Measurements from ENCODE around the gene STRADA. TPM values are rescaled to one million over a fixed set of nuclear protein-coding genes. Genes with fewer than 3 reads are reported as not detected.
A peak's percentile ranks its signal among the peaks of the same experiment; 100 is the strongest.

Gene STRADA
- total RNA-seq, 4 donors from 2014 or later: 14.2 to 52.8 (median 40.4) TPM

DNA sequence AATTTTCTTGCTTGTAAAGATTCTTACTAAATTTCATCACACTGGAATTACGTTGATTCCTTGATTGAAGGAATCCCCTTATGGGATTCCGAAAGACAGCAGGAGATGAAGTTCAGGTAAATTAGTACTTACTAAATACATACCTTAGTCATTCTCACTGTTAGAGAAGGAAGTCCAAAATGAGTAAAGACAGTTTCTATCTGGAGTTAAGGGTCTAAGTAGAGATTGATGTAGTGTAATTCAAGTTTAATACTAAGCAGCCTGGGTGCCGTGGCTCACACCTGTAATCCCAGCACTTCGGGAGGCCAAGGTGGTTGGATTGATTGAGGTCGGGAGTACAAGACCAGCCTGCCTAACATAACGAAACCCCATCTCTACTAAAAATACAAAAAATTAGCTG lies 41.9 kb upstream of the STRADA start:
- TF ChIP-seq CTCF (IDR thresholded peaks at IDR 0.05) (no peak), POLR2A (IDR thresholded peaks at IDR 0.05) (no peak)
- no peak for DNase-seq
- Histone ChIP-seq H3K4me3 (no peak overlapping the region), H3K36me3 (peaks cover 0 to 43% (median 0%) of the 10 kb centered on the region in 3 donors), H3K27ac (no peak overlapping the region), H3K9me3 (no peaks in the 10 kb centered on the region), H3K27me3 (no peaks in the 10 kb centered on the region), H3K4me1 (peaks cover 0 to 11% (median 0%) of the 10 kb centered on the region in 4 donors)

- peaks cover 0 to 22% (median under 1%) of the 10 kb centered on the region in 4 donors for H3K4me1 ChIP-seq
Observed at GRCh38 chr17:63780928-63781327, 39.3 kb upstream of the STRADA start.

GRCh38 chr17:63780507-63780906 lies 38.9 kb upstream of the STRADA start:
- H3K9me3 ChIP-seq: no peaks in the 10 kb centered on the region
- H3K4me1 ChIP-seq: peaks cover 0 to 26% (median 3%) of the 10 kb centered on the region in 4 donors
- TF ChIP-seq CTCF (IDR thresholded peaks at IDR 0.05): no peak
- TF ChIP-seq POLR2A (IDR thresholded peaks at IDR 0.05): no peak
- peaks cover 0 to 32% (median 0%) of the 10 kb centered on the region in 3 donors for H3K36me3 ChIP-seq
- H3K27ac ChIP-seq: no peak overlapping the region
- H3K4me3 ChIP-seq: no peak overlapping the region
- DNase-seq: no peak
- no peaks in the 10 kb centered on the region for H3K27me3 ChIP-seq

More at GRCh38 chr17:63780928-63781327, 39.3 kb upstream of the STRADA start:
- TF ChIP-seq POLR2A (IDR thresholded peaks at IDR 0.05) (no peak), CTCF (IDR thresholded peaks at IDR 0.05) (no peak)
- Histone ChIP-seq H3K36me3 (peaks cover 0 to 32% (median 0%) of the 10 kb centered on the region in 3 donors), H3K9me3 (no peaks in the 10 kb centered on the region), H3K27me3 (no peaks in the 10 kb centered on the region), H3K27ac (no peak overlapping the region), H3K4me3 (no peak overlapping the region)
- DNase-seq: no peak

DNA sequence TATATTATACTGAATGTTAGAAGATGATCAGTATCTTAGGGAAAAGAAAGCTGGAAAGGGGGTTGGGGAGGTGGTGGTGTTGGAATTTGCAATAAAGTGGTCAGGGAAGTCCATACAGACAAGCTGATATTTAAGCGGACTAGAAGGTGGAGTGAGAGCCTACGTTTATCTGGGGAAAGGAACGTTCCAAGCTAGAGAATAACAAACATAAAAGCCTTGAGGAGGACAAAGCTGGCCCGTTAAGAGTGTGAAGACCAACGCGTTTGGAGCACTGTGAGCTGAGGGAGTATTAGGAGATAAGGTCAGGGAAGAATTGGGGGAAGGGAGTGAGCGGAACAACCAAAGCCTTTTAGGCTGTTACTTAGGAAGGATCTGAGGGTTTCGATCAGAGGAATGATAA lies 33.8 kb upstream of the STRADA start:
- H3K27ac ChIP-seq: peak overlapping the region in 3 of 4 donors; percentile 97 to 99 (median 98)
- TF ChIP-seq POLR2A (IDR thresholded peaks at IDR 0.05): no peak
- no peak for TF ChIP-seq CTCF (IDR thresholded peaks at IDR 0.05)
- peaks cover 0 to 47% (median 15%) of the 10 kb centered on the region in 4 donors for H3K4me1 ChIP-seq
- H3K36me3 ChIP-seq: peaks cover 0 to 19% (median 0%) of the 10 kb centered on the region in 3 donors
- peak overlapping the region; percentile 78 to 92 (median 84) for H3K4me3 ChIP-seq
- H3K27me3 ChIP-seq: no peaks in the 10 kb centered on the region
- DNase-seq: no peak
- H3K9me3 ChIP-seq: no peaks in the 10 kb centered on the region

GRCh38 chr17:63774969-63775265 lies 33.3 kb upstream of the STRADA start:
- H3K9me3 ChIP-seq: no peaks in the 10 kb centered on the region
- H3K4me1 ChIP-seq: peaks cover 0 to 44% (median 15%) of the 10 kb centered on the region in 4 donors
- TF ChIP-seq CTCF (IDR thresholded peaks at IDR 0.05) (no peak), POLR2A (IDR thresholded peaks at IDR 0.05) (no peak)
- no peak for DNase-seq
- no peaks in the 10 kb centered on the region for H3K27me3 ChIP-seq
- H3K36me3 ChIP-seq: peaks cover 0 to 18% (median 0%) of the 10 kb centered on the region in 3 donors
- H3K27ac ChIP-seq: peak overlapping the region; percentile 97 to 99 (median 98)
- H3K4me3 ChIP-seq: peak overlapping the region; percentile 78 to 92 (median 84)

All from Peyer's patch (tissue), 4 donors.